Glomerular endothelial cell (primary cell): ENCODE data around the gene RBFOX2. TPM values are rescaled to one million over a fixed set of nuclear protein-coding genes. Genes with fewer than 3 reads are reported as not detected.
"Not testable (repeated sequence)": the region's sequence is repeated elsewhere in the genome, so short reads cannot be mapped to it uniquely, and the experiment has no call there.

Experiments
- DNase-seq: peaks from one replicate; pipeline ENCODE4 v3.0.0-alpha.2; 2011; ENCODE audit warnings: low read depth, low spot score; ENCODE audit errors: extremely low read depth
- total RNA-seq: library from RNA; depleted of rRNA; stranded (reverse); fragments of >200 nt; gene quantifications from 2 replicates; pipeline ENCODE4 v1.2.3, GENCODE V29; 2015

Gene RBFOX2
- total RNA-seq, 1 donor from 2014 or later, result 121 TPM

DNA sequence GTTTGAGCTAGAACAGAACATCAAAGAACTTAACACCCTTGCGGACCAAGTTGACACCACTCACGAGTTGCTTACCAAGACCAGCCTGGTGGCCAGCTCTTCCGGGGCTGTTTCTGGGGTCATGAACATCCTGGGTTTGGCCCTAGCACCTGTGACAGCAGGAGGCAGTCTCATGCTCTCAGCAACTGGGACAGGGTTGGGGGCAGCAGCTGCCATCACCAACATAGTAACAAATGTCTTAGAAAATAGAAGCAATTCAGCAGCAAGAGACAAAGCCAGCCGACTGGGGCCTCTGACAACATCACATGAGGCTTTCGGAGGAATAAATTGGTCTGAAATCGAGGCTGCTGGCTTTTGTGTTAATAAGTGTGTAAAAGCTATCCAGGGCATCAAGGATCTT is 302.2 kb downstream of the RBFOX2 start:
- DNase-seq, result no peak

DNA sequence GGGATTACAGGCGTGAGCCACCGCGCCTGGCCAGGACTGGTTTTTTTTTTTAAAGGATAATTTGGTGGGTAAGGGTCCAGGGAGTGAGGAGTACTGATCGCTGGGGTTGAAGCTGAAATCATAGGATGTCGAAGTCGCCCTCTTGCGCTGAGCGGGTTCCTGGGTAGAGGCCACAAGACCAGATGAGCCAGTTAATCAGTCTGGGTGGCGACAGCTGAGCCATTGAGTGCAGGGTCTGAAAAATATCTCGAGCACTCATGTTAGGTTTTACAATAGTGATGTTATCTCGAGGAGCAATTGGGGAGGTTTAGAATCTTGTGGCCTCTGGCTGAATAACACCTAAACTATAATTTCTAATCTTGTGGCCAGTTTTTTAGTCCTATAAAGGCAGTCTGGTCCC is 303.1 kb downstream of the RBFOX2 start:
- no peak for DNase-seq

DNA sequence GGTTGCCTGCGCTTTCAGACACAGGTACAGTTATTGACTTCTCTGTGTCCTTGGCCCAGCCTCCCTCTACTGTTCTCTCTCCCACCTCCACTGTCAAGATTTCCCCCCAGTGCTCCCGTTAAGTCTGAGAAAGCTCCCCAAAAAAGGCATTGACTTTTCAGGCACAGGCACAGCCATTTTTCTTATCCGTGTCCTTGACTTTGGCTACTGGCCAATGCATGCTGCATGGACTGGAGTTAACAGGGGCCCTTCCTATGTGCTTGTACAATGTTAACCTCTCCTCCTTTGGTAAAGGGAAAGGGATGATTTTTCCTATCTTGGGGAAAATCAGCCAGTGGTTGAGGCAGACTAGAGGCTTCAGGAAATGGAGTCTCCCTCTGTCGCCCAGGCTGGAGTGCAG is 306.7 kb downstream of the RBFOX2 start:
- no peak for DNase-seq

DNA sequence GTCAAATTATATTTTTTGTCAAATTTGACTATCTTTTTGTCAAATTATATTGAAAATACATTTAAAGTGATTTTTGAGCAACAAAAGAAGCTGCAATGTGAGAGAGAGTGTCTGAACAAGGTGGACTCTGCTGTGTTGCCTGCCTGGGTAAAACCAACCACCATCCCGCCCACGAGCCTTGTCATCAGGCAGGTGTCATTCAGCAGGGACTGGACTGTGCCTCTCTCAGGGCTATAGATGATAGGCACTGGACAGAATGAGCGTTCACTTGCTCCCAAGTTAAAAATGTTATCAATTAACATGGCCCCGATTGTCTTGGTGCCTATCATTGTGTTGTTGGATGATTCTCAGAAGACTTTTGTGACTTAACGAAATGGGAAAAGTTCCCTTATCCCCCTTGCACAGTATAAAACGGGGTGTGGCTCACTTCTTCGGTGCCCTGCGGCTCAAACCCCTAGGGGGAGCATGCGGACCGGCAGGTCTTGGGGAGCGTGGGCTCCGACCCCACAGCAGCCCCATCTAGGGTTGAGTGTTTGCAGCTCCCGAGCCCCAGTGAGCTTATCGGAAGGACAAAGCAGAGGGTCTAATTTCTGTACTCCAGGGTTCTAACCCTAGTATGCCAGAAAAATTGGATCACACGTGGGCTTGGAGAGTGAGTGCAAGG is 309.3 kb downstream of the RBFOX2 start:
- DNase-seq, result no peak

DNA sequence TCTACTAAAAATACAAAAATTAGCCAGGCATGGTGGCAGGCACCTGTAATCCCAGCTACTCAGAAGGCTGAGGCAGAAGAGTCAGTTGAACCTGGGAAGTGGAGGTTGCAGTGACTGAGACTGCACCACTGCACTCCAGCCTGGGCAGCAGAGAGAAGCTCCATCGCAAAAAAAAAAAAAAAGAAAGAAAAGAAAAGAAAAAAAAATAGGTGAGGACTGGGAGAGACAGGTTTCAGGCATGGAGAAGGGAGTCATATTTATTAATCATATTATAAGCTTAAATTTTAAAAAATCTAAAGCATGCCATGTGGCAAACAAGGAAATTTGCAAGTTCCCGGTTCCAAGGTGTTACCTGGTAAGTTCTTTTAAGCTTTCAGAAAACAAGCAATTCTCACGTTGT is 311.1 kb downstream of the RBFOX2 start, which contains the start of gene APOL5:
Gene APOL5 (plus strand): TSS at position 301 of the 400 bp plus-strand sequence. CDS start 0 bp downstream, at position 301.
- no peak for DNase-seq

DNA sequence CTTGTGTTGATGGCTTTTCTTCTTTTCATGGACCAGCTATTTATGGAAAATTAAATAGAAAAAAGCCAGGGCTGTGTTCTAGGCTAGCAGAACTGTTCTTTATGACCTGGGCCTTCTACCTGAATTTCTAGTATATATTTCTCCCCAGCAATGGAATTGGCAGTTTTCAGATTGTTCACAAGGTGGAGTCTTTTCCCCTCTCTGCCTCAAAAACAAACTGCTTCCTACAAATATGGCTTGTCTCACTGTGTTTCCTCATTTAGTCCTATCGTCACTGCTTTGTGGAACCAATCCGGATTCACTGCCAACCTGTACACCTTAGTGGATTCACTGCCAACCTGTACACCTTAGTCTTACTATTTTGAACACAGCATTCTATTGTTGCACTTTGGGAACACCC is 316.0 kb downstream of the RBFOX2 start:
- no peak for DNase-seq

DNA sequence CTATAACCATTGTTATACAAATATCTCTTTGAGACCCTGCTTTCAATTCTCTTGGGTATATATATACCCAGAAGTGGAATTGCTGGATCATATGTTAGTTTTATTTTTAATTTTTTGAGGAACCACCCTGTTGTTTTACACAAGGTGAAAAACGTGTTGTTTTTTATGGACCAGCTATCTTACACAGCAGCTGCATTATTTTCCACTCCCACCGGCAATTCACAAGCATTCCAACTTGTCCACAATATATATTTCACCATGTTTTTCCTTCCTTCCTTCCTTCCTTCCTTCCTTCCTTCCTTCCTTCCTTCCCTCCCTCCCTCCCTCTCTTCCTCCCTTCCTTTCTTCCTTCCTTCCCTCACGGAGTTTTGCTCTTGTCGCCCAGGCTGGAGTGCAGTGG is 317.3 kb downstream of the RBFOX2 start:
- DNase-seq, result no peak

DNA sequence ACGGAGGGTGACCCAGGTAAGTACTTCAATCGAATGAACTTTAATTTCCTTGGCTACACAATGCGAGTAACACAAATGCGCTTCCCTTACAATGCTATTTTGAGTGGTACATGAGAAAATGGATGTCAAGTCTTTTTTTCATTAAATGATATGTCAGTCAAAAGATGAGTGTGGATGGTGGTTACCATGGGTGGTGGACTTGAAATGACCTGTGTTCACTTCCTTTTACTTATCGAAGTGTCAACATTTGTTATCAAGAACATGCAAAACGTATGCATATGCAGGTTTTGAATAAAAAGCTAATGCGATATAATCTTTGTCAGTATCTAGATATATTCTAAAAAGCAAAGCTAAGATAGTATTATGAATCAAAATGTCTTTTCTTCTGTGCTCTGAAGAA is 319.7 kb downstream of the RBFOX2 start:
- DNase-seq, result no peak

DNA sequence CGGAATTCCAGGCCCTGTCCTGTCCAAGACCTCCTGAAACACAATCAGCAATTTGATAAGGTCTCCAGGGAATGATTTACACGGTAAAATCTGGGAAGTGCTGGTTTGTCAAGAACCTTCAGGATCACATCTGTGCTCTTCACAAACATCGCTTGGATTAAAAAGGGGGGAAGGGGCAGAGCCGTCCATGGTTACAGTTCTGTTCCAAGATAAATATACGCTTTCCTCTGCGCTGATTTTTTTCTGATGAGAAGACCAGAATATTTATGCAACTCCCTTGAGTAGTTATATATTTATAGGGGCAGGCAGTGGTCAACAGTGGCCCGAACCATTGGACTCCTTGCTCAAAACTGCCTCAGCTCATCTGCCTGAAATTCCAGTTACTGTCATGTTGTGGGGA is 320.2 kb downstream of the RBFOX2 start:
- no peak for DNase-seq

DNA sequence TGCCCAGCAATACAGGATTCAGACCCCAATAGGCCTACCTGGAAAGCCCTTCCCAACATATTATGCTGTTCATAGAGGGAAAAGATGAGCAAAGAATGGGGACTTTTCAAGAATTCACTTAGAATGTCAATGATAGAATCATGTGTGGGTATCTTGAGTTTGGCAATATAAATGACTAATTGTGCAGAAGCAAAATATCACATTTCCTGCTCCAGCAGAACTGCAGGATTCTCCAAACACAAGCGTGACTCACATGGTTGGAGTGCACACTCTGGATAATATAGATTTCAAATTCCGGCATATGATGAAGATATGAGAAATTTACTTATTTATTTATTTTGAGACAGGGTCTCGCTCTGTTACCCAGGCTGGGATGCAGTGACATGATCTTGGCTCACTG is 323.5 kb downstream of the RBFOX2 start:
- DNase-seq, result peak; percentile 42

DNA sequence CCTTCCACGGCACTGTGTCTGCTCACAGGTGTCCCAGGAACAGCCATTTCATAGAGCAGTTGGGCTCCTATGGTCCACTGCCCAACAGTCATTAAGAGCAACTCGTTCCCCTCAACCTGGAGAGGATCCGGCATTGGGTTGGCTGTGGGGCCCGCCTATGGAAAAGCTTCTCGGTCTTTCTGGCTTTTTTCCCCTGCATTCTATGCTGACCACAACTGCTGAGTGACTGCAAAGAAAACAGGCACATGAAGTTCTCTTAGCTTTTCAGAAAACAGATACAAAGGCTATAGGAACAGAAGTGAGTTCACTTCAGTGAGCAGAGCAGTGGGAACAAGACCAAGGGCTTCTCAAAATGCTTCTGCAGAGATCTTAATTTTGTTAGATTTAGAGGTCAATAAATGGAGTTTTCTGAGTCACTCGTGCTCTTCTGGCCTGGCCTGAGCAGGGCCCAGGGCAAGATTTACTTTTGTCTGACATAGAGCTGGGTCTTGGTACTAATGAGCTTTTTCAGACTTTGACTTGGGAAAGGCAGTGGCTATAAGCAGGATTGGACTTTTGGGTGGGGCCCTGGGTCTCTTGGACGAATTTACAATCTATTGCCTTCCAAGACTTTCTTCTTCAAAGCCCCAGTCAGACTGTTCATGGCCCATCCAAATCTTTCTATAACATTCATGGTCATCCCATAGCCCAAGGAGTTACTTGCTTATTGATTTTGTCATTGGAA is 324.6 kb downstream of the RBFOX2 start:
- no peak for DNase-seq

DNA sequence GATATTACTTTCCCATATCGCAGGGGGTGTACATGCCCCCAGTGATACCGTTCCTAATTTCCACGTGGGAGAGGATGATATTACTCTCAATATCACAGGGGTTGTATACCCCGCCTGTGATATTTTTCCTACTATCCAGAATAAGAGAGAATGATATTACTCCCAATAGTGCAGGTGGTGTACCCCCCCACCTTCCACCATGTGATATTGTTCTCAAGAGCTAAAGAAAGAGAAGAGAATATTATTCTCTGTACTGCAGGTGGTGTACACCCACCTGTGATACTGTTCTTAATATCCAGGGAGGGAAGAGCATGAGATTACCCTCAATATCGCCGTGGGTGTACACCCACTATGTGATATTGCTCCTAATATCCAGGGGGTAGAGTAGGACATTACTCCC is 328.8 kb downstream of the RBFOX2 start:
- DNase-seq, result not testable (repeated sequence)

DNA sequence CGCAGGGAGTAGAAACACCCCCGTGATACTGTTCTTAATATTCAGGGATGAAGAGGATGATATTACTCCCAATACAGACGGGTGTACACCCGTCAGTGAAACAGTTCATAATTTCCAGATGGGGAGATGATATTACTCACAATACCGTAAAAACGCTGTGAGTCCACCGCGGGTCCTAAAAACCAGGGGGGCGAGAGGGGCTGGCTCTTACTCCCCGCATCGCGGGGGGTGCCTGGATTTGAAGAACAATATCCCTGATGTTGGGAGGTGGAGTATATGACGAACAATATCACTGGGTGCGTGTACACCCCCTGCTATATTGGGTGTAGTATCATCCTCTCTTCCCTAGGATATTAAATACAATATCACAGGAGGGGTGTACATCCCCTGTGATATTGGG is 331.5 kb downstream of the RBFOX2 start:
- no peak for DNase-seq

DNA sequence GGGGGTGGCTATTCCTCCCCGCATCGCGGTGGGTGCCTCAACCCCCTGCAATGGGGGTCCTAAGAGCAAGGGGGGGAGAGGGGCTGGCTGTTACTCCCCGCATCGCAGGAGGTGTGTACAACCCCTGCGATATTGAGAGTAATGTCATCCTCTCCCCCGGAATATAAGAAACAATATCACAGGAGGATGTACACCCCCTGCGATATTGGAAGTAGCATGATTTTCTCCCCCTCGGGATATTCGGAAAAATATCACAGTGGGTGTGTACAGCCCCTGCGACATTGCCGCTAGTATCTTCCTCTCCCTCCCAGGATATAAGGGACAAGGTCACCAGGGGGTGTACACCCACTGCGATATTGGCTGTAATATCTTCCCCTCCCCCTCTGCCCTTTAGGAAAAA is 333.4 kb downstream of the RBFOX2 start:
- no peak for DNase-seq

DNA sequence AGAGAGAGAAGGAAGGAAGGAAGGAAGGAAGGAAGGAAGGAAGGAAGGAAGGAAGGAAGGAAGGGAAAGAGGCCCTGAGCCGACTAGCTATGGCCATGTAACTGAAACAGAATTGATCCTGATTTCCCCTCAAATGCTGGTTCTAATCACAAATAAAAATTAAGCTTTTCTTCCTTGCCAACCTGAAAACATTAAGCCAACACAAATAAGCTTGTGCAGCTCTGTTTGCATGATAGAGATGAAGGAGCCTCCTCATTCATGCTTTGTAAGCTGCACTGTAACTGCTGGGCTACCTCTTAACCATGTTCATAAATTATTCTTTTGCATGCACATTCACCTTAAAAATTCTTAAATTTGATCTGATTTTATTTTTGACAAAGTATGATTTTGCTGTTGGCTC is 338.6 kb downstream of the RBFOX2 start:
- DNase-seq, result no peak

DNA sequence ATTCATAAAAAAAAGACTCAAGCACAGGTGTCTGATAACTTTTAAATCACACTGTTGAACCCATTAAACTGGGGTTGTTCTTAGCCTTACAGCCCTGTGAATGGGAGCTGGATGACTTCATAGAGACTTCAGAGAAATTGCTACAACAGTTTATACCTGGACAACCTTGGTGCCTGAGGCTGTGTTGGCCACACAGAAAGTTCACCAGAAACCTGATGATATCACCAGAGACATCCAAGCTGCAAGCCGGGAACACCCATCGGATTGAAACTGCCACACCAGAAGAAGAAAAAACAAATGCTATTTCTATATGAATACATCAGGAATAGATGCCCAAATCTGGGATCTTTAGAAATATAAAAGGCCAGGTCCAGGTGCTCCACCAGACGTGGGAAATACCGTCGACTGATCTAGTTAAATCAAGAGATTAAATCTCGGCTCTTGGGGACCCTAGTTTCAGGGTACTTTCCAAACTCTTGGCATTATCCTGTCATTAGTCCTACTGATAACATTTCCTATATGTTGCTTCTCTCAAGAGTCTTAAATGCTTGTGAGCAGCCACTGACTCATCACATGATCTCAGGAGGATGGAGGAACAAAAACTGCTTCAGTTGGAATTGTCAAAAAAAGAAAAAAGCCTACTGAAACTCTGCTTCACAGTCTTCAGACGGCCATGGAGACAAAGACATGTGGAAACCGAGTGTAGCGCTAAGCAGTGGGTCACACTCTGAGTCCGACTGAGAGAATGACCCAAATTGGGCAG is 339.5 kb downstream of the RBFOX2 start:
- no peak for DNase-seq

Other genes with a start within 250 kb of the RBFOX2 start
- gene APOL3, start 131.9 kb upstream of the RBFOX2 start, total RNA-seq, result 76.9 and 80.5 TPM in 2 replicates
- 2.7 and 2.9 TPM in 2 replicates for gene APOL4, start 173.0 kb upstream of the RBFOX2 start, total RNA-seq
- gene APOL2, start 210.7 kb upstream of the RBFOX2 start, total RNA-seq, result 87.6 and 89.2 TPM in 2 replicates
- 77.0 and 117 TPM in 2 replicates for gene APOL1, start 224.3 kb upstream of the RBFOX2 start, total RNA-seq